CD4-positive, alpha-beta memory T cell (primary cell): Measurements from ENCODE around the gene GIMAP6. TPM values are rescaled to one million over a fixed set of nuclear protein-coding genes. Genes with fewer than 3 reads are reported as not detected.
A peak's percentile ranks its signal among the peaks of the same experiment; 100 is the strongest.
"Not testable (repeated sequence)": the region's sequence is repeated elsewhere in the genome, so short reads cannot be mapped to it uniquely, and the experiment has no call there.

Source experiments
- CTCF ChIA-PET: fragments of 350-600 bp; sonication (Branson Sonifier 250); formaldehyde crosslinking; loops from one replicate; lab custom pipeline; 2021; ENCODE audit warnings: inconsistent platforms; ENCODE audit not compliant: partially characterized antibody; lab: Charles Lee
- POLR2A ChIA-PET: fragments of 350-600 bp; sonication (Branson Sonifier 250); formaldehyde crosslinking; loops from one replicate; lab custom pipeline; 2021; ENCODE audit not compliant: partially characterized antibody; lab: Charles Lee
- DNase-seq, 5 donors: peaks; one replicate each; pipeline versions ENCODE4 v3.0.0 to v3.0.0-alpha.2; 2020 to 2022; ENCODE audit warnings: mixed read lengths in 1 of 5
- H3K27ac ChIP-seq: one replicate; pipeline ENCODE4 v1.7.0; 2013; ENCODE audit warnings: low read depth, low read length
- H3K27me3 ChIP-seq: 2 replicates; pipeline ENCODE4 v1.7.0; 2013; ENCODE audit warnings: mild to moderate bottlenecking, low read length, moderate library complexity; ENCODE audit not compliant: insufficient read depth
- H3K36me3 ChIP-seq: 2 replicates; pipeline ENCODE4 v1.7.0; 2013; ENCODE audit warnings: mild to moderate bottlenecking, low read length, moderate library complexity; ENCODE audit not compliant: insufficient read depth
- H3K4me1 ChIP-seq: 2 replicates; pipeline ENCODE4 v1.7.0; 2013; ENCODE audit warnings: mild to moderate bottlenecking, low read length, moderate library complexity; ENCODE audit not compliant: insufficient read depth
- H3K4me3 ChIP-seq, 2 donors: one replicate each; pipeline ENCODE4 v1.7.0; 2013; ENCODE audit warnings: low read length in 2 of 2, mild to moderate bottlenecking in 1 of 2
- H3K9me3 ChIP-seq, 2 donors: one replicate each; pipeline ENCODE4 v1.7.0; 2013; ENCODE audit warnings: low read length in 2 of 2, control low read depth in 1 of 2; ENCODE audit not compliant: control insufficient read depth in 1 of 2
- H3K27ac Mint-ChIP-seq, 7 donors: one replicate each; pipeline ENCODE4 v1.8.0; 2020 to 2021; ENCODE audit warnings: mixed read lengths in 7 of 7, mild to moderate bottlenecking in 6 of 7, inconsistent platforms in 3 of 7, moderate library complexity in 3 of 7
- H3K27me3 Mint-ChIP-seq, 2 donors: one replicate each; pipeline ENCODE4 v1.8.0; 2020 to 2021; ENCODE audit warnings: mixed read lengths in 2 of 2
- H3K36me3 Mint-ChIP-seq, 2 donors: one replicate each; pipeline ENCODE4 v1.8.0; 2020 to 2021; ENCODE audit warnings: mixed read lengths in 2 of 2, inconsistent platforms in 1 of 2, mild to moderate bottlenecking in 1 of 2
- H3K4me1 Mint-ChIP-seq, 4 donors: one replicate each; pipeline ENCODE4 v1.8.0; 2020 to 2021; ENCODE audit warnings: mixed read lengths in 4 of 4, mild to moderate bottlenecking in 1 of 4
- H3K4me3 Mint-ChIP-seq, 8 donors: one replicate each; pipeline ENCODE4 v1.8.0; 2020 to 2021; ENCODE audit warnings: mixed read lengths in 8 of 8, mild to moderate bottlenecking in 7 of 8, moderate library complexity in 6 of 8, inconsistent platforms in 3 of 8
- H3K9me3 Mint-ChIP-seq, 8 donors: one replicate each; pipeline ENCODE4 v1.8.0; 2020 to 2021; ENCODE audit warnings: mixed read lengths in 8 of 8, mild to moderate bottlenecking in 5 of 8, inconsistent platforms in 3 of 8, moderate library complexity in 1 of 8
- intact Hi-C: fragments of 100-400 bp; cut with micrococcal nuclease; formaldehyde crosslinking; loops from one replicate; pipeline ENCODE4 v1.15.1; 2023
- polyA plus RNA-seq, 2 donors: library from polyadenylated mRNA; unstranded; fragments of 300-500 nt; fragmentation: Illumina TruSeq; gene quantifications; one replicate each; pipeline ENCODE4 v1.2.3, GENCODE V29; 2021
- total RNA-seq, 2 experiments: library from RNA; stranded (reverse); gene quantifications; one replicate each; pipeline ENCODE4 v1.2.3, GENCODE V29; 2021

The GIMAP6 gene
- total and polyA plus RNA-seq, 4 experiments from 2014 or later, result 115 to 173 (median 156) TPM

GRCh38 chr7:150620061-150620460 lies 12.1 kb downstream of the GIMAP6 start:
- Histone ChIP-seq H3K36me3 (no peaks in the 10 kb centered on the region), H3K9me3 (no peaks in the 10 kb centered on the region), H3K27ac (no peak overlapping the region), H3K27me3 (no peaks in the 10 kb centered on the region), H3K4me1 (peaks cover 41% of the 10 kb centered on the region), H3K4me3 (no peak overlapping the region)
- intact Hi-C loops, result loop anchor here (5.0 kb wide), 1 partner anchor 38 kb away; no protein-coding TSS in a partner anchor
- peak overlapping the region in 5 of 8 donors; percentile 34 to 63 (median 43) for H3K4me3 Mint-ChIP-seq
- no peak for DNase-seq
- H3K27me3 Mint-ChIP-seq, result no peaks in the 10 kb centered on the region
- peaks cover 43 to 61% (median 52%) of the 10 kb centered on the region in 4 donors for H3K4me1 Mint-ChIP-seq
- CTCF ChIA-PET, result interaction anchor here (2.8 kb wide), 1 partner anchor 171 kb away, joined by 8 read pairs; no protein-coding TSS in a partner anchor
- POLR2A ChIA-PET, result interaction anchor here (1.1 to 9.2 kb wide), 12 partner anchors 8 to 170 kb away, joined by 3 to 54 read pairs (median 6); partner anchors contain the start of genes GIMAP1, GIMAP2, GIMAP4 and GIMAP6
- H3K36me3 Mint-ChIP-seq, result peaks cover 12 to 27% of the 10 kb centered on the region in 2 donors
- H3K9me3 Mint-ChIP-seq, result peaks cover 2 to 28% (median 23%) of the 10 kb centered on the region in 8 donors
- H3K27ac Mint-ChIP-seq, result peak overlapping the region in 6 of 7 donors; percentile 70 to 92 (median 86)

GRCh38 chr7:150615221-150615755 lies 16.9 kb downstream of the GIMAP6 start:
- POLR2A ChIA-PET, result interaction anchor here (0.7 to 9.2 kb wide), 11 partner anchors 9 to 160 kb away, joined by 3 to 54 read pairs (median 4); partner anchors contain the start of genes GIMAP2, GIMAP4 and GIMAP7
- H3K27me3 Mint-ChIP-seq, H3K36me3 ChIP-seq, intact Hi-C loops, DNase-seq, H3K9me3 ChIP-seq, H3K27ac ChIP-seq, H3K4me3 ChIP-seq, H3K27me3 ChIP-seq: not testable (repeated sequence)
- H3K4me3 Mint-ChIP-seq, result peak overlapping the region in 6 of 8 donors; percentile 41 to 72 (median 60)
- H3K27ac Mint-ChIP-seq, result peak overlapping the region; percentile 8 to 90 (median 76)
- peaks cover 35% of the 10 kb centered on the region for H3K4me1 ChIP-seq
- peaks cover 39 to 64% (median 56%) of the 10 kb centered on the region in 4 donors for H3K4me1 Mint-ChIP-seq
- H3K9me3 Mint-ChIP-seq, result peaks cover 2 to 45% (median 27%) of the 10 kb centered on the region in 8 donors
- peaks cover 1 to 32% of the 10 kb centered on the region in 2 donors for H3K36me3 Mint-ChIP-seq
- CTCF ChIA-PET, result interaction anchor here (1.9 to 2.3 kb wide), 2 partner anchors 16 to 46 kb away, joined by 5 to 6 read pairs; partner anchors contain the start of gene GIMAP6

GRCh38 chr7:150614426-150614825 lies 17.8 kb downstream of the GIMAP6 start:
- intact Hi-C loops, H3K27me3 Mint-ChIP-seq, DNase-seq, H3K36me3 ChIP-seq, H3K4me3 ChIP-seq, H3K9me3 ChIP-seq, H3K27me3 ChIP-seq, H3K27ac ChIP-seq: not testable (repeated sequence)
- Mint-ChIP-seq H3K9me3 (peaks cover 2 to 51% (median 29%) of the 10 kb centered on the region in 8 donors), H3K27ac (peak overlapping the region; percentile 56 to 90 (median 76)), H3K4me3 (peak overlapping the region; percentile 17 to 72 (median 58)), H3K4me1 (peaks cover 38 to 64% (median 54%) of the 10 kb centered on the region in 4 donors), H3K36me3 (peaks cover 1 to 32% of the 10 kb centered on the region in 2 donors)
- peaks cover 27% of the 10 kb centered on the region for H3K4me1 ChIP-seq
- CTCF ChIA-PET, result interaction anchor here (1.9 to 2.3 kb wide), 3 partner anchors 8 to 45 kb away, joined by 5 to 6 read pairs (median 5); partner anchors contain the start of gene GIMAP6
- POLR2A ChIA-PET, result interaction anchor here (1.0 to 9.2 kb wide), 11 partner anchors 10 to 159 kb away, joined by 3 to 54 read pairs (median 4); partner anchors contain the start of genes GIMAP2, GIMAP4 and GIMAP7

- Histone ChIP-seq H3K4me3 (no peak overlapping the region), H3K27me3 (no peaks in the 10 kb centered on the region), H3K36me3 (no peaks in the 10 kb centered on the region), H3K27ac (no peak overlapping the region), H3K4me1 (peaks cover 27% of the 10 kb centered on the region), H3K9me3 (no peaks in the 10 kb centered on the region)
- peak overlapping the region; percentile 13 to 90 (median 65) for H3K27ac Mint-ChIP-seq
- peaks cover 1 to 32% of the 10 kb centered on the region in 2 donors for H3K36me3 Mint-ChIP-seq
- ChIA-PET CTCF (interaction anchor here (1.9 kb wide), 1 partner anchor 8 kb away, joined by 5 read pairs; no protein-coding TSS in a partner anchor), POLR2A (interaction anchor here (1.5 to 2.4 kb wide), 6 partner anchors 10 to 142 kb away, joined by 3 to 12 read pairs (median 6); partner anchors contain the start of gene GIMAP7)
- no peaks in the 10 kb centered on the region for H3K27me3 Mint-ChIP-seq
- H3K4me1 Mint-ChIP-seq, result peaks cover 38 to 67% (median 56%) of the 10 kb centered on the region in 4 donors
- peak overlapping the region in 6 of 8 donors; percentile 5 to 72 (median 60) for H3K4me3 Mint-ChIP-seq
- intact Hi-C loops, result no loop called here
- DNase-seq, result no peak
- peaks cover 2 to 52% (median 29%) of the 10 kb centered on the region in 8 donors for H3K9me3 Mint-ChIP-seq
These were observed 18.3 kb downstream of the GIMAP6 start for GRCh38 chr7:150613880-150614279.

- Mint-ChIP-seq H3K36me3 (peaks cover 1 to 25% of the 10 kb centered on the region in 2 donors), H3K4me1 (peaks cover 45 to 71% (median 61%) of the 10 kb centered on the region in 4 donors), H3K9me3 (peaks cover 2 to 45% (median 23%) of the 10 kb centered on the region in 8 donors), H3K27me3 (no peaks in the 10 kb centered on the region), H3K27ac (peak overlapping the region in 3 of 7 donors; percentile 53 to 90 (median 71)), H3K4me3 (peak overlapping the region in 3 of 8 donors; percentile 51 to 72 (median 56))
- DNase-seq, result no peak
- no peak overlapping the region for H3K27ac ChIP-seq
- intact Hi-C loops, result no loop called here
- H3K4me3 ChIP-seq, result no peak overlapping the region
- no peaks in the 10 kb centered on the region for H3K27me3 ChIP-seq
- CTCF ChIA-PET, result interaction anchor here (1.9 kb wide), 1 partner anchor 9 kb away, joined by 5 read pairs; no protein-coding TSS in a partner anchor
- POLR2A ChIA-PET, result interaction anchor here (0.8 to 1.7 kb wide), 8 partner anchors 8 to 45 kb away, joined by 3 to 7 read pairs (median 4); partner anchors contain the start of gene GIMAP6
- no peaks in the 10 kb centered on the region for H3K36me3 ChIP-seq
- H3K9me3 ChIP-seq, result no peaks in the 10 kb centered on the region
- H3K4me1 ChIP-seq, result peaks cover 27% of the 10 kb centered on the region
These were observed 19.3 kb downstream of the GIMAP6 start for GRCh38 chr7:150612925-150613324.

GRCh38 chr7:150610233-150610632 lies 22.0 kb downstream of the GIMAP6 start:
- CTCF ChIA-PET, result interaction anchor here (1.2 kb wide), 1 partner anchor 8 kb away, joined by 4 read pairs; no protein-coding TSS in a partner anchor
- H3K36me3 Mint-ChIP-seq, result peaks cover 1 to 18% of the 10 kb centered on the region in 2 donors
- intact Hi-C loops, result no loop called here

More at GRCh38 chr7:150610233-150610632, 22.0 kb downstream of the GIMAP6 start:
- Histone ChIP-seq H3K27me3 (no peaks in the 10 kb centered on the region), H3K36me3 (no peaks in the 10 kb centered on the region), H3K4me3 (no peak overlapping the region), H3K27ac (no peak overlapping the region), H3K4me1 (peaks cover 27% of the 10 kb centered on the region), H3K9me3 (no peaks in the 10 kb centered on the region)
- Mint-ChIP-seq H3K27ac (peak overlapping the region in 2 of 7 donors; percentile 52 to 77), H3K27me3 (no peaks in the 10 kb centered on the region), H3K4me3 (peak overlapping the region in 1 of 8 donors; percentile 20), H3K4me1 (peaks cover 43 to 83% (median 67%) of the 10 kb centered on the region in 4 donors), H3K9me3 (peaks cover 0 to 37% (median 13%) of the 10 kb centered on the region in 8 donors)
- POLR2A ChIA-PET, result interaction anchor here (0.9 to 2.4 kb wide), 6 partner anchors 14 to 158 kb away, joined by 3 to 12 read pairs (median 4); partner anchors contain the start of genes GIMAP4, GIMAP6 and GIMAP7
- DNase-seq, result no peak
